NCI-H146 treated with DMSO at 0.1 percent for 48 hours (cell line): ENCODE data around the gene SPATA16.
"Not testable (repeated sequence)": the region's sequence is repeated elsewhere in the genome, so short reads cannot be mapped to it uniquely, and the experiment has no call there.

ENCODE experiments used
- DNase-seq: peaks from one replicate; lab custom pipeline; 2025; ENCODE audit not compliant: unreplicated experiment; lab: John Stamatoyannopoulos, UW

SPATA16 gene, protein sequence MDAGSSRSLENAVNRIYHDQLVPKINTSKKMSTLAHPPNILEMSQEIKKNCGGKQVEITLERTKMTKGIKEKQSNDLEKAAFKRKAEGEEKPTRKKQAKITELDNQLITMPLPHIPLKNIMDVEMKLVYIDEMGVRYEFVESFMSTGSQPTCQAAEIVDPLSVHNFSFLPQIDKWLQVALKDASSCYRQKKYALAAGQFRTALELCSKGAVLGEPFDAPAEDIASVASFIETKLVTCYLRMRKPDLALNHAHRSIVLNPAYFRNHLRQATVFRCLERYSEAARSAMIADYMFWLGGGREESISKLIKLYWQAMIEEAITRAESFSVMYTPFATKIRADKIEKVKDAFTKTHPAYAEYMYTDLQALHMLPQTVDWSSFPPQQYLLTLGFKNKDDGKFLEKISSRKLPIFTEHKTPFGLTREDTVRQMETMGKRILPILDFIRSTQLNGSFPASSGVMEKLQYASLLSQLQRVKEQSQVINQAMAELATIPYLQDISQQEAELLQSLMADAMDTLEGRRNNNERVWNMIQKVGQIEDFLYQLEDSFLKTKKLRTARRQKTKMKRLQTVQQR

DNA sequence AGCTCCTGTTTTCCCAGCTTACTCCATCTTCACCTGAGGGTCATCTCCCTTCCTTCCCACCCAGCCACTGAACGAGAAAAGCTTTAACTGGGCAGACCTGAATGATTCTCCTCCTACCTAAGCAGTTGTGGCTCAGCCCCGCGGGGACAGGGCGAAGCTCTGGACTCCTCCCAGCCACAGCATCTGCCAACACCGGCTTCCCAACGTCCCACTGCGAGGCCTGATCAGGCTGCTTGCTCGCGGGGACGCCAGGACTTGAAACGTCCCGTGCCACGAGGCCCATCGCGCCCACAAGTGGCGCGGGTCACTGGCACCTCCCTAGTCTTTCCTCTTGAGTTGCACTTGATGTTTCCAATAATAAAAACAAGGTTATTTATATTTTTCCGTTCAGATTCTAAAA is at the start of gene SPATA16:
TSS of gene SPATA16 (minus strand) at position 250 of the 400 bp plus-strand sequence. CDS start 23,504 bp downstream, outside the sequence.
- no peak for DNase-seq

DNA sequence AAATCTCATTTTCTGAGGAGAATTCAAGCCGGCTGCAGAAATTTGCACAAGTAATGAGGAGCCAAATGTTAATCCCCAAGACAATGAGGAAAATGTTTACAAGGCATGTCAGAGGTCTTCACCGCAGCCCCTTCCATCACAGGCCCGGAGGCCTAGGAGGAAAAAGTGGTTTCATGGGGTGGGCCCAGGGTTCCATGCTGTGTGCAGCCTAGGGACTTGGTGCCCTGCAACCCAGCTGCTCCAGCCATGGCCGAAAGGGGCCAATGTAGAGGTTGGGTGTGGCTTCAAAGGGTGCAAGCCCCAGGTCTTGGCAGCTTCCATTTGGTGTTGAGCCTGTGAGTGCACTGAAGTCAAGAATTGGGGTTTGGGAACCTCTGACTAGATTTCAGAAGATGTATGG is 42.0 kb upstream of the SPATA16 start:
- not testable (repeated sequence) for DNase-seq

DNA sequence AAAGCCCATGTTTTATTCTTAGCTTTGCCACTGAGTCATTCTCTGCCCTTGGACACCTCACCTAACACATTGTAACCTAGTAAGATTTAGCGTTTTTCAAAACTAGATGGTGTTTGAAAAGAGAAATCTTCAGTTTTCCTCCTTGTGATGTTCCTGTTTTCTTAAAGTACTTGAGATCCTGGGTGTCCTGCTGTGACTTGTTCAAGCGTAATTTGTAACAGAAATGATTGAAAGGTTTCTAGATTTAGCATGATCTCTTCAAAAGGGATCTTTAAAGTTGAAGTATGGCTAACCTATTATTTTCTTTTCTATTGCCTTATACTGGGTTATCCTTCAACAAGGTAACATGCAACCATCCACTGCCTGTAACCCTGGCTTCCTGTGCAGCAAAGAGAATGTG is 32.6 kb upstream of the SPATA16 start:
- no peak for DNase-seq

DNA sequence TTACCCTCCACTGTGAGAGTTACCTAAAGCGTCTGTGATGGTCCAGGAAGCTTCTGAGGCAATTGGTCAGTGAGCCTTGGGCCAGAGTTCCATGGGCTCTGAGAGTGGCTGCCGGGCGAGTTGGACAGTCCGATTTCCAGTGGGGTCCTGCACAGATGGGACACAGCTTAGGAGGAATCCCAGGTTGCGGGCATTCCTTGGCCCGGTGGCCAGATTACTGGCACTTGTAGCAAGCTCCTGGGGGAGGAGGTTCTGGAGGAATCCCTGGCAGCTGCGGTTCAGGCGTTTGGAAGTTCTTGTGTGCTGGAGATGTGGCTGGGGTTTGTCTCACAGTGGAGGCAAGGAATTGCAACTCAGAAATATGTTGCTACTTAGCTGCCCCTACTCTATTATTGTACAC is 18.1 kb upstream of the SPATA16 start:
- DNase-seq: not testable (repeated sequence)

DNA sequence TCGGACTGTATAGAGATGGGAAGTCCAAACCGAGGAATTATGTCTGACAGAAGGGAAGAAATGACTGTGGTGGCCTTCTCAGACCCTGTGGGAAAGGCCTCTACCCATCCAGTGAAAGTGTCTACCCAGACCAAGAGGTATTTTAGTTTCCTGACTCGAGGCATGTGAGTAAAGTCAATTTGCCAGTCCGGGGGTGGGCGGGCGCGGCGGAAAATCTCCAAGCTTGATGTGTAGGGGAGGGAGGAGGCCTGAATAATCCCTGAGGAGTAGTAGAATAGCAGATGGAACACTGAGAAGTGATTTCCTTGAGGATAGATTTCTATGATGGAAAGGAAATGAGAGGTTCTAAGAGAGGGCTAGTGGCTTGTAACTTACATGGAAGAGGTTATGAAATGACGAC is 15.5 kb upstream of the SPATA16 start:
- DNase-seq: not testable (repeated sequence)

DNA sequence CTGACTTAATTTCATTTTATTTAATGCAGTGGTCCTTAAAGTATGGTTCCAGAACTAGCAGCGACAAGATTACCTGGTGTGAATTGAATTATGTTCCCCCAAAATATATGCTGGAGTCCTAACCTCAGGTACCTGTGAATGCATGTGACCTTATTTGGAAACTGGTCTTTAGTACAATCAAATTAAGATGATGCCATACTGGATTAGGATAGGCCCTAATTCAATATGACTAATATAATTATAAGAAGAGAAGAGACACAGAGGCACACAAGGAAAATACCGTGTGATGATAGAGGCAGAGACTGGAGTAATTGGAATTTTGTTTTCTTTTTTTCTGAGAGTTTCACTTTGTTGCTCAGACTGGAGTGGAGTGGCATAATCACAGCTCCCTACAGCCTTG is 12.6 kb upstream of the SPATA16 start:
- no peak for DNase-seq

DNA sequence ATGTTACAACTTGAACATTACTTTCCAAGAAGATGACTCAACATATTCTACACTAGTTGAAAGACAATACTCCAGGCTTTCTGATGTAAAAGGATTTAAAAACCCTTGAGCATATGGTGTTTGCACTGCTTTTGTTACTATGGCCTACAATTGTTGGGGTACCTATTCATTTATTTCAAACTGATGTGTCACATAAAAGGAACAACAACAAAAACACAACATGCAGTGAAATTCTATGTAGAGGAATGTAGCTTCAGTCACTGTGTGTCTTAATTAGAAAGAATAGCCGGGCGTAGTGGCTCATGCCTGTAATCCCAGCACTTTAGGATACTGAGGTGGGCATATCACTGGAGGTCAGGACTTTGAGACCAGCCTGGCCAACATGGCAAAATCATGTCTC is 1.6 kb downstream of the SPATA16 start:
- no peak for DNase-seq

DNA sequence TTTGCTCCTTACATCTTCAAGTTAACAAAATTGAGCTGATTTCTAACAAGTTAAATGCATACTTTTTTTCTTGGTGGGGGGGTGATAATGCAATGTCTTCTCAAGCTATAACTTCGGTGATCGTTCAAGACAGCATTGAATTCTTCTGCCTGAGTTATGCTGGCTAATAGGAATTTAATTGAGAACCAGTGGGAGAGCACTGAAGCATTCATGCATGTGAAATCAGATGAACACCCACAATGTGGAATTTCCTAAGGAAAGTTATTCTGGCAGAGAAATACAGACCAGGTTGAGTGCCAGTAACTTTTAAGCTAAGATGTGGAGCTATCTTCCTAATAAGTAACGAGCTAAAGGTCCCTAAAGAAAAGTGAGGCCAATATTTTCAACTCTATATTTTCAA is 3.0 kb downstream of the SPATA16 start:
- DNase-seq: no peak

DNA sequence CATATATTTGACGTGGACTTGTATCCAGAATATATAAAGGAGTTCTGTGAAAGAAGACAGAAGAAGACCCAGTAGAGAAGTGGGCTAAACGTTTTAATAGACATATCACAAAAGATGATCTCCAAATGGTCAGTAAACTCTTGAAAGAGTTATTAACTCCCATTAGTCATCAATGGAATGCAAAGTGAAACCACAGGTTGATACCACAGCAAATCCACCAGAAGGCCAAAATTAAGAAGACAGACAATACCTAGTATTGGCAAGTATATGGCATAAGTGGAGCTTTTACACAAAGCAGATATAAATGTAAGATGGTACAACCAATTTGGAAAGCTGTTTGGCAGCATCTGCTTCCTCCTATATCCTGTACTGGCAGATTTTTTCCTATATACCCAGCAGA is 6.0 kb downstream of the SPATA16 start:
- no peak for DNase-seq

DNA sequence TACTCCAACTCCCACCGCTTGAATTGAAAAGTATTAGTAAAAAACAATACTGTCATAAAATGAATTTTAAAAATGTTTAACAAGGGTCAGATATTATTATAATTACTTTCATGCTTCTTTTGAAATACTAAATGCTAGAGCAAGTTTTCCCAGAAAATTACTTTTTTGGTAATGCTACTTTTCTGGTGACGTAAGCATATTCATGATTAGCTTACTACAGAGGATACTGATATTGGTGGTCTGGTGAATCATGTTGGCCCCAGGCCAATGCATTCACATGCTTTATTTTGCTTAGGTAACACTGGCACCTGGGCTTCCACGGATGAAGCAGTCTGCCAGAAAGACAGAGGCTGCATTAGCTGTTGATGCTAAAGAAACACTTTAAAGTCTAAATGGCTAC is 12.4 kb downstream of the SPATA16 start:
- DNase-seq: no peak

DNA sequence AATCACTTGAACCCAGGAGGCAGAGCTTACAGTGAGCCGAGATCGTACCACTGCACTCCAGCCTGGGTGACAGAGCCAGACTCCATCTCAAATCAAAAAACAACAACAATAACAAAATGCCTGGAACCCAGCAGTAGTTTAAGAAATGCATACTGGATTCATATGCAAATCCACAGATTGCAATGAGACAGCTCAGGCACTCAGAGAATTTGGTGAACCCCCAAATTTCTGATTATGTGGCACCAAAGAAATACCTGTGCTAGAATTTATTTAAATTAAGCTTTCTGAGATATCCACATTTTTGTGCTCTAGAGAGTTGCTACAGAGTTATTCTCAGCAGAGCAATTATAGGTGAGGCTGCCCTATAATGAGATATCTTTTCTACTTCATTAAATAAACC is 29.7 kb downstream of the SPATA16 start:
- DNase-seq: no peak

DNA sequence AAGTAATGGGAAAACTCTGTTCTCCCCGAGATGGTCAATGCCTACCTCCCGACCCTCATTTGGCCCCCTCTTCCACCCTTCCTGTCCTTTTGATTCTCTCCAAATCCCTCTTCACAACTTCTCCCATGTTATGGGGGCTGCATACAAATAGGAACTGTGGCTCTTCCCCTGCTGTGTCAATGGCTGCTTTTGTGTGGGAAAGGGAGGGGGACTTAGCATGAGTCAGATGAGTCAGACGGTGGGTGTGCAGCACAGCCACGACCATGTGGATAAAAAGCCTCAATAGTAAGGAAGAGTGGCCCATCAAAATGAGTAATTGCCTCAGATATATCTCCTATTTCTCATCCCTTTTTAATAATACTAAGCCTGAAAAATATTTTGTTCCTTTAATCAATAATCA is 31.9 kb downstream of the SPATA16 start:
- DNase-seq: no peak

DNA sequence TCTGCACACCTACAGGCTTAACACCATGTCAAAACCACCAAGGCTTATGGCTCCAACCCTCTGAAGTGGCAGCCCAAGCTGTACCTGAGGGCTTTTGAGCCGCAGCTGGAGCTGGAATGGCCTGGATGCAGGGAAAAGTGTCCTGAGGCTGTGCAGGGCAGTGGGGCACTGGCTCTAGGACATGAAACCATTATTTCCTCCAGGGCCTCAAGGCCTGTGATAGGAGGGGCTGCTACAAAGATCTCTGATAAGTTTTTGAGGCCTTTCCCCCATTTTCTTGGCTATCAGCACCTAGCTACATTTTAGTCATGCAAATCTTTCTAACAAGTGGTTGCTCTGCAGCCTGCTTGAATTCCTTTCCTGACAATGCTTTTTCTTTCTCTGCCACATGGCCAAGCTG is 37.6 kb downstream of the SPATA16 start:
- no peak for DNase-seq

DNA sequence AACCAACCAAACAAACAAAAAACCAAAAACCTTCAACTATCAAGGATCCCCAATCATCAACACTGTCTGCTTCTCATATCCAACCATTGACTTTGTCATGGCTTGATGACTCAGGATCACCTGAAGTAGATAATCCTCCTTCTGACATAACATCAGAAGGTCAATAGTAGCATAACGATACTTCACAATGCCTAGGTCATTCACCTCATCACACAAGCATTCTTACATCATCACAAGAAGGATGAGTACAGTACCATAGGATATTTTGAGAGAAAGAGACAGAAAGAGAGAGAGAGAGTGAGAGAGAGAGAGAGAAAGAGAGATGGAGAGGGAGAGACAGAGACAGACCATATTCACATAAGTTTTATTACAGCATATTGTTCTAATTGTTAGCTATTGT is 42.1 kb downstream of the SPATA16 start:
- DNase-seq: no peak

DNA sequence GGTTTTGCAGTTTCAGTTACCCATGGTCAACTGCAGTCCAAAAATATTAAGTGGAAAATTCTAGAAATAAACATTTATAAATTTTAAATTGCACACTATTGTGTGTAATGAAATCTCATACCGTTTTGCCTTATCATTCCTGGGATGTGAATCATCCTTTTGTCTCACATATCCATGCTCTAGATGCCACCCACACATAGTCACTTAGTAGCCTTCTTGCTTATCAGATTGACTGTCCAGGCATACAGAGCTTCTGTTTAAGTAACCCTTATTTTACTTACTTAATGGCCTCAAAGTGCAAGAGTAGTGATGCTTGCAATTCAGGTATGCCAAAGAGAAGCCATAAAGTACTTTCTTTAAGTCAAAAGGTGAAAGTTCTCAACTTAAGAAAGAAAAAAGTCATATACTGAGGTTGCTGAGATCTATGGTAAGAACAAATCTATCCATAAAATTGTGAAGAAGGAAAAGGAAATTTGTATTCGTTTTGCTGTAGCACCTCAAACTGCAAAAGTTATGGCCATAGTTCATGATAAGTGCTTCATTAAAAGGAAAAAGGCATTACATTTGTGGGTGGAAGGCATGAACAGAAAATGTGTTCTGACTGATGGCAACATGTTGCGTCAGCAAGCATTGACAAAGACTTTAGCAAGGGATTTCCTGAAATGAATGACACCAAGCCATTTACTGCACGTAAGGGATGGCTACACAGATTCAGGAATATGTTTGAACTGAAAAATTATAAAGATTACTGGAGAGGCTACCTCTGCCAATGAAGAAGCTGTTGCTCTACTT is 43.8 kb downstream of the SPATA16 start:
- DNase-seq: no peak

DNA sequence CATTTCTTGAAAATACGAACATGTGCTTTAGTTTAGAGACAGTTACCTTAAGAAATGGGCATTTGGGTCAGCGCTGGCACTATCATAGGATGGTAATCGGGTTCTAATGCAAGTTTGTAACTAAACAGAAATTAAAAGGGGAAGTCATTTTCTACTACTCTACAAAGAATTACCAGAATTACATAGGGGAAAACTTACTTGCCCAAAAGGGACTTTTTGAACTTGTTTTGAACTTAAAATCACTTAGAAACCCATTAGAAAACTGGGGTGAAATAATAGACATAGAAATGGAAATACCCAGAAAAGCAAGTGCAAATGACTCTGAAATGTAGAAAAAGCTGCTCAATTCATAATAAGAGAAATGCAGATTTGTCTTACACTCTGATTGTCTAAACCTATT is 44.9 kb downstream of the SPATA16 start:
- DNase-seq: no peak

DNA sequence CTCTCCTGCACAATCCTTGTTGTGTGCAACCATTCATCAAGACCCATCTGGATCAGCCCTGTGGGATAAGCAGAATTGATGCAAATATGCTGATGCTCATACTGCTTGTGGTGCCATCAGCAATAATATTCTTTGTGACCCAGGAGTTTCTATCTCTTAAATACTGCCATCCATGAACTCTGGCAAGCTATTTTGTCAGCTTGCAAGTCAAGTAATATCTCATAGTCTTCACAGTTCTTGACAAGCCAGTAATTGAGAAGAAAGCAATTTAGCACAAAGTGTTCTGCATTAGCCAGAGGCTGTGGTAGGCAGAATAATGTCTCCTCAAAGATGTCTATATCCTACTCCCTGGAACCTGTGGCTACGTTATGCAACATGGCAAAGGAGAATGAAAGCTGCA is 49.0 kb downstream of the SPATA16 start:
- DNase-seq: no peak

DNA sequence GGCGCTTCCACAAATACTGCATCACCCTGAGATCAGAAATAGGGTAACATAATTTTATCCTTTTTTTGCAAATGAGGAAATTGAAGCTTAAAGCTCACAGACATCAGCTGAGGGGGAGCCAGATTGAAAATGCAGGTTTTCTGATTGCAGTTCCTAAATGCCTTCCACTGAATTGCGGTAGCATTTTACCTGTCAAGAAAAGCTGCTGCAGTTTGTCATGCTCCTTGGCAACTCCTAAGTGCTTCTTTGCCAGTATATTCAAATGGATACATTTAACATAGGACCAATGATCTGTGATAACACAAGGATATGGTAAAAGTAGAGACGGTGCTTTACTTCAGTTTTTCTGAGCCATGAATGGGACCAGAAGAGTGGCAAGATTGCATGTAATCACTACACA is 50.5 kb downstream of the SPATA16 start:
- no peak for DNase-seq

DNA sequence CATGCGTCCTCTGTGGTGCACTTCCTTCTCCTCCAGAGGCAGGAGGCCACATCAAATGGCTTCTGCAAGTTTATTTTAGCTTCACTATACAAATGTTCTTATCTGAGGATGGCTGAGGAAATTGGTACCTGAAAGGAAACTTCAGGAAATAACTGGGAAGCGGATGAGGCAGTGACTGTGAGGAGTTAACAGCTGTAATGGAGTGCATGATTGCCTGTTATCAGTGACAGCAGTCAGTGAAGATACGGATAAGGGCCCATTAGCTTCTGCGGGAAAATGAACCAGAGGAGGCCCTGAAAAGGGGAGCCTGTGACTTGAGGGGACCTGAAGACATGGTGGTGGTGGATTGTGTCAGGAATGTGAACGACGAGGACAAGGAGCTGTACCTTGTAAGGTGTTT is 51.8 kb downstream of the SPATA16 start:
- DNase-seq: no peak

DNA sequence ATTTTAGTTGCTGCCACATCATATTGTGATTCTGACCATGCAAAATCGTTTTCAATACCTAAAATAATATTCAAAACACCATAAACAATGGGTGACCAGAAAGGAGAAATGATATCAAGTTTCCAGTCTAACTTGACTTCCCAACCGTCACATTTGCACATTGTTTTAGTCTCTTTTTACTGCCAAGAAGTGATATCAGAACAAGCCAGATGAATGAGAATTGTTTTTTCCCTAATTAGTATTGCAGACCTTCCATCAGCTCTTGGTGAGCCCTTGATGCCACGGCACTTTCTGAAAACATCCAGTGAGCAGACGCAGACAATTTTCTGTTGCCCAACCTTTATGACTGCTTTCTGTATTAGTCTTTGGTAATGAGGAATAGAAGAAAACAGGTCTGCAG is 62.5 kb downstream of the SPATA16 start:
- no peak for DNase-seq

DNA sequence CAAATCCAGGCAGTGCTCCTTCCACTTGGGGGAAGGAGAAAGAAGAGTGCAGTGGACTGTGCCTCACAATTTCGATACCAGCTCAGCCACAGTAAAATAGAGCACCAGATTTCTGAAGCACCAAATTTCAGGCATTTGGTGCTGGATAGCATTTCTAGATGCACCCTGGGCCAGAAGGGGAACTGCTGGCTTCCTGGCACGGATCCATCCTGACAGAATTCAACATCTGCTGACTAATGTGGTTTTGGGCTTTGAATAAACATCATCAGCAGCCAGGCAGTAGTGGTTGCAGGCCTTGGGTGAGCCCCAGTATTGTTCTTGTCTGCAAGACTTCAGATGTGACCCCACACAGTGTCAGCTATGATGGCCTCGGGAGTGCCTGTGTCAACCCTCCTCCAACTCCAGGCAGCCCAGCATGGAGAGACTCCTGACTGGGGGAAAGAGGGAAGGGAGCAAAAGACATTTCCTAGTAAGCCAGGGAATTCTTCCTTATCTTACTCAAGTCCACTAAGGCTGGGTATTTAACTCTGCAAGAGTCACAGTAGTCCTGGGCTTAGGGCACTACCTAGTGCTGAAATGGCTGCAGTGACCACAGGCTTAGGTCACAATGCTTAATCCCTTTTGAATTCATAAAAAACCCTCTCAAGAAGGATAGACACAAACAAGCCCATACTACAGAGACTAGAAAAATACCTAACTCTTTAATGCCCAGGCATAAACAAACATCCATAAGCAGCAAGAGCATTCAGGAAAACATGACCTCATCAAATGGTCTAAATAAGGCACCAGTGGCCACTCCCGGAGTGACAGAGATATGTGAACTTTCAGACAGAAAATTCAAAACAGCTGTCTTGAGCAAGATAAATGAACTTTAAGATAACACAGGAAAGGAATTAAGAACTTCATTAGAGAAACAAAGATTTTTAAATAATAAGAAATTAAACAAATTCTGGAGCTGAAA is 74.7 kb downstream of the SPATA16 start:
- no peak for DNase-seq
